T47D (cell line): ENCODE data around the gene PTPRT.

ENCODE experiments used
- DNase-seq, 2 experiments: peaks; one replicate each; pipeline versions ENCODE4 v3.0.0 to v3.0.0-alpha.2; 2011 to 2012; ENCODE audit warnings: low read depth in 1 of 2, low spot score in 1 of 2
- JUND ChIP-seq: IDR thresholded peaks from 2 replicates; pipeline ENCODE4 v1.6.1; 2012; ENCODE audit warnings: low read depth
- in situ Hi-C: cut with HindIII; loops from 2 replicates; pipeline ENCODE4 v1.10.0; 2016; ENCODE audit warnings: low sequenced_read_pairs, low pct_unique_long_range_greater_than_20kb

The PTPRT gene

GRCh38 chr20:42747765-42748411 lies 441.8 kb downstream of the PTPRT start:
- no peak for DNase-seq
- in situ Hi-C loops: no loop called here
- TF ChIP-seq JUND: no peak

GRCh38 chr20:42744756-42745465 lies 444.8 kb downstream of the PTPRT start:
- DNase-seq: no peak
- TF ChIP-seq JUND: no peak
- in situ Hi-C loops: no loop called here

GRCh38 chr20:42742926-42743325 lies 446.8 kb downstream of the PTPRT start:
- in situ Hi-C loops: no loop called here
- no peak for TF ChIP-seq JUND
- no peak for DNase-seq

GRCh38 chr20:42741906-42742305 lies 447.8 kb downstream of the PTPRT start:
- in situ Hi-C loops: no loop called here
- DNase-seq: no peak

GRCh38 chr20:42740226-42740870 lies 449.4 kb downstream of the PTPRT start:
- in situ Hi-C loops: no loop called here
- no peak for DNase-seq
- TF ChIP-seq JUND: no peak

More at GRCh38 chr20:42741906-42742305, 447.8 kb downstream of the PTPRT start:
- TF ChIP-seq JUND: no peak

- in situ Hi-C loops: no loop called here
Measured at GRCh38 chr20:42739683-42740082, 450.0 kb downstream of the PTPRT start.

GRCh38 chr20:42735539-42735938 lies 454.2 kb downstream of the PTPRT start:
- DNase-seq: no peak
- no peak for TF ChIP-seq JUND
- in situ Hi-C loops: no loop called here

More at GRCh38 chr20:42739683-42740082, 450.0 kb downstream of the PTPRT start:
- TF ChIP-seq JUND: no peak
- DNase-seq: no peak

GRCh38 chr20:42734660-42735368 lies 454.9 kb downstream of the PTPRT start:
- in situ Hi-C loops: no loop called here
- no peak for DNase-seq
- TF ChIP-seq JUND: no peak

- no peak for DNase-seq
- TF ChIP-seq JUND: no peak
- in situ Hi-C loops: no loop called here
Measured at GRCh38 chr20:42721923-42722322, 467.8 kb downstream of the PTPRT start.

- in situ Hi-C loops: no loop called here
- no peak for DNase-seq
- no peak for TF ChIP-seq JUND
Measured at GRCh38 chr20:42714298-42715141, 475.2 kb downstream of the PTPRT start.

GRCh38 chr20:42708266-42708665 lies 481.4 kb downstream of the PTPRT start:
- no peak for TF ChIP-seq JUND
- in situ Hi-C loops: no loop called here
- DNase-seq: no peak

GRCh38 chr20:42706759-42707158 lies 482.9 kb downstream of the PTPRT start:
- in situ Hi-C loops: no loop called here
- no peak for DNase-seq

More at GRCh38 chr20:42706759-42707158, 482.9 kb downstream of the PTPRT start:
- TF ChIP-seq JUND: no peak
